Endothelial cell of umbilical vein (primary cell): ENCODE data around the gene EPYC.

Experiments
- CTCF ChIP-seq, 2 donors: IDR thresholded peaks; 1 replicate in 1 of 2; 2 replicates in 1 of 2; pipeline ENCODE4 v1.5.1; 2011; ENCODE audit warnings: low read length in 2 of 2, mild to moderate bottlenecking in 2 of 2, moderate library complexity in 2 of 2, control low read depth in 1 of 2, inconsistent platforms in 1 of 2, low read depth in 1 of 2; ENCODE audit not compliant: insufficient read depth in 1 of 2; ENCODE audit errors: extremely low read depth in 1 of 2
- EZH2 ChIP-seq: IDR thresholded peaks from 2 replicates; pipeline ENCODE4 v1.6.1; 2012; ENCODE audit warnings: borderline replicate concordance, low read depth, mild to moderate bottlenecking, moderate library complexity, low read length, inconsistent platforms; ENCODE audit not compliant: severe bottlenecking
- FOS ChIP-seq: IDR thresholded peaks from 2 replicates; pipeline ENCODE4 v1.6.1; 2011; ENCODE audit warnings: mild to moderate bottlenecking, low read length, moderate library complexity, borderline replicate concordance; ENCODE audit not compliant: insufficient read depth
- JUN ChIP-seq: IDR thresholded peaks from 2 replicates; pipeline ENCODE4 v1.6.1; 2011; ENCODE audit warnings: borderline replicate concordance, low read depth; ENCODE audit not compliant: insufficient read length, insufficient read depth
- MAX ChIP-seq: IDR thresholded peaks from 2 replicates; pipeline ENCODE4 v1.6.1; 2011; ENCODE audit not compliant: insufficient read depth, insufficient read length
- MYC ChIP-seq: IDR thresholded peaks from one replicate; pipeline ENCODE4 v1.6.1; 2011; ENCODE audit warnings: mild to moderate bottlenecking, low read depth, low read length
- POLR2A ChIP-seq: IDR thresholded peaks from 2 replicates; pipeline ENCODE4 v1.6.1; 2012; ENCODE audit warnings: low read depth, mild to moderate bottlenecking, control low read depth, low read length
- POLR2AphosphoS5 ChIP-seq: IDR thresholded peaks from 2 replicates; pipeline ENCODE4 v1.6.1; 2012; ENCODE audit warnings: low read depth, mild to moderate bottlenecking, control low read depth, low read length, moderate library complexity; ENCODE audit not compliant: insufficient read depth

GRCh38 chr12:90922145-90922627, 82.6 kb downstream of the EPYC start:
- TF ChIP-seq CTCF (IDR thresholded peaks at IDR 0.05; ENCODE audit: extremely low read depth in 1 of 2, insufficient read depth in 1 of 2, low read depth in 1 of 2, low read length in 2 of 2) (no peak), EZH2 (no peak), POLR2AphosphoS5 (no peak), POLR2A (no peak), MAX (no peak), JUN (peak; percentile 81), MYC (no peak), FOS (peak; percentile 79)
